HG02588 (cell line): ENCODE data around the gene LRIG1.

Experiments
- ATAC-seq: cut with Tn5 transposase; IDR thresholded peaks from one replicate; pipeline ENCODE4 v1.9.1; 2021; ENCODE audit warnings: mild to moderate bottlenecking, moderate library complexity; ENCODE audit not compliant: unreplicated experiment

LRIG1 gene

DNA sequence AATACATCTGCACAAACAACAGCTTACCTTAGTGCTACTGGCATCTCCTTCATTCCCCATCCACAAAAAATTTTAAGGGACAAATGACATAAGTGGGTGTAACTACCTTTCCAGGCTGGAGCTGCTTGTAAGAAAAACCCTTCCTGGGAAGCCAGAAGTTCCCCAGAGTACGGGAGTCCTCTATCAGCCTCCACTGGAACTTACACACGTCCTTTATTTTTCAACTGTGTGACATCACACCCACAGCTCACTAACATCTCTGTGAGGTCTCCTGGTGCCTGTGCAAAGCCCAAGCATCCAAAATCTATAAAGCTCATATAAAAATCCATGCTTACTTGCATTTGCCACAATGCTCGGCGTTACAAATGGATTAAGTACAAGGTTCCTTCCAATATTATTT lies 27.6 kb downstream of the LRIG1 start:
- no peak for ATAC-seq

DNA sequence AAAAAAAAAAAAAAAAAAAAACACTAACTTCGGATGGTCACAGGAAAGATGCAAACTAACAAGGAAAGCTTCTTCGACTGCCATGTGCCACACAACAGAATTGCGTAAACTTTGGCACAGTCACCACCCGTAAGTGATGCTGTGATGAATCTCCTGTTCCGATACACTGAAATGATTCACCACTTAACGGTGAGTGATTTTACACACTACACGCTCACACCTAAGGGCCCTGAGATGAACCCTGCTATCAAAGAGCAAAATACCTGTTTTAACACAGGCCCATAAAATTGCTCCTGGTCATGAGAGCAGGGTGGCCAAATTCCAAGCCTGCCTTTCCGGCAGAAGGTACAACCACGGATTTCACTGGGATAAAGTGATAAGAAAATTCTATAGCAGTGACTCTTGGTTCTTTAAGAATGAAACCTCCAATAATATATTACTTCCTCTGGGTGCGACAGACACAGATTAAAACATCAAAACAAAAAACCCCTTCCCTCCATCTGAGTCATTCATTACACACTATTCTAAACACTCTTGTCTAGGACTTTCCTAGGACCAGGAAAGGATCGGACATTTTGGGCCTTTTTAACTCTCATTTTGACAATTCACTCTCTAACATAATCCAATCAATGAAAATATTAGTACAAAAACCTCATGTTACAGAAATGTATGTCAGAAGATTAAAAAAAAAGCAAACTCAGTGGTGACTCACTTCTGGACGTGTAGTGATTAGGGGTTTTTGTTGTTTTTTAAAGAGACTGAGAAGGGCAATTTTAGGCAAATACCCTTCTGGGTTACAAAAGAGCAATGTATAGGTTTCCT lies 28.3 kb downstream of the LRIG1 start:
- peak; percentile 68 for ATAC-seq

DNA sequence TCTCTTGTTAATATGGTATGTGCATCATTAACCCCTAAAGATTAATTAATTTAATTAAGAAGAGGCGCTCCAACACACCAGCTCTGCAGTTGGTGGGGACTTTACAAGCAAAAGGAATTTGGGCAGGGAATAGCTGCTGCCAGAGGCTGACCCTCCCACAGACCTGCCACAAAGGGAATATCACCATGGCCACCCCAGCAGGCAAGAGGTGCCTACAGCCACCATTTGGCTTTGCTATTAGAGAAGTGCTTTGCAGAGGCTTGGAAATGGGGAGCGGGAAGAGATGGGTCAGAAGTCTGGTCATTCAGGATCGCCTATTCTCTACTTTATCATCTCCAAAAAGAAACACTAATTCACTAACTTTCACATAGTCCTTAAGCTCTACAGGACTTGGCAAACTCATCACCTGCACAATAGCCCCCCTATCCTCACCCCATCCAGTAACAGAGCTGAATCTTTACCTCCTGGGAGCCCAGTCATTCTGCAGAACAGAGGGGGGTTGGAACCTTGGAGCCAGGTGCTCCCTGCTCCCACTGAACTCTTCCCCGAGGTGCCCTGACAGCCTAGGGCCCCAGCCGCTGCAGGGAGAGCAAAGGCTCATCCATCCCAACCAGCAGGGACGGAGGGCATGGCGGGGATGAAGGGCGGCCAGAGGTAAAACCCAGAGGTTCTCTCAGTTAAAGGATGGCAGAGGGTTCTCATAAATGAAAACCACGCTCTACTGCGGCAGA lies 29.7 kb downstream of the LRIG1 start:
- ATAC-seq: no peak

DNA sequence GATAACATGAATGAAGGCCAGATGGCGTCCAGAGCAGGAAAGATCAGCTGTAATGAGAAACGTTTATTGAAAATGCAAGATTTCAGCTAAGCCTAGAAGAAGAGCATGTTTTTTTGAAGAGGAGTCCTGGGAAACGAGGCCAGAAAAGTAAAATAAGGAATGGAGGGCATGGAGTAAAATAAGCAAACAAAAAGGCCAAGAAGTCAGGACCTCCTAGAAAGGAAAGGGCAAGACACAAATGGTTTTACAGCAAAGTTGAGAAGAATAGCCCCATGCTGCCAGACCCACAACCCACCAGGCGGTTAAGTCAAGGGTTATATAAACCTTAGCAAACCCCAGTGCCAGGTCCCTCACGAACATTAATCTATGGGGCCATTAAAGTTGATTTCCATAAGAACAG lies 30.5 kb downstream of the LRIG1 start:
- ATAC-seq: no peak

DNA sequence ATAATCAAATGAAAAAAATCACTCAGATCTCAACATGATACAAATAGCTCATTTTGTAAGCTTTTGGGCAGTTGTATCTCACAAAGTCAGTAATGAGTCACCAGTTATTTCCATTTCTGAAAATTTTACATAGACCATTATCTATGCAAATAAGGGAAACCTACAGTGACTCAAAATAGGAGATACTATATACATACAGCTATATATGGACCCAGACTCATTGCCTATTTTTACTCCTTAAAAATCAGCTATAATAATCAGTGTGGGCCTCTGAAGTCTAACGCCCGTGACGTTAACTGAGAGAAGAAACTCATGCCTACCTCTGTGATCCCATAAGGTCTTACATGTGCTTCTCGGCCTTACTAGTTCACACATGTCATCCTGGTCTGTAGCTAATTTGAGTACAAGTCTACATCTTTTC lies 31.6 kb downstream of the LRIG1 start:
- ATAC-seq: peak; percentile 60

DNA sequence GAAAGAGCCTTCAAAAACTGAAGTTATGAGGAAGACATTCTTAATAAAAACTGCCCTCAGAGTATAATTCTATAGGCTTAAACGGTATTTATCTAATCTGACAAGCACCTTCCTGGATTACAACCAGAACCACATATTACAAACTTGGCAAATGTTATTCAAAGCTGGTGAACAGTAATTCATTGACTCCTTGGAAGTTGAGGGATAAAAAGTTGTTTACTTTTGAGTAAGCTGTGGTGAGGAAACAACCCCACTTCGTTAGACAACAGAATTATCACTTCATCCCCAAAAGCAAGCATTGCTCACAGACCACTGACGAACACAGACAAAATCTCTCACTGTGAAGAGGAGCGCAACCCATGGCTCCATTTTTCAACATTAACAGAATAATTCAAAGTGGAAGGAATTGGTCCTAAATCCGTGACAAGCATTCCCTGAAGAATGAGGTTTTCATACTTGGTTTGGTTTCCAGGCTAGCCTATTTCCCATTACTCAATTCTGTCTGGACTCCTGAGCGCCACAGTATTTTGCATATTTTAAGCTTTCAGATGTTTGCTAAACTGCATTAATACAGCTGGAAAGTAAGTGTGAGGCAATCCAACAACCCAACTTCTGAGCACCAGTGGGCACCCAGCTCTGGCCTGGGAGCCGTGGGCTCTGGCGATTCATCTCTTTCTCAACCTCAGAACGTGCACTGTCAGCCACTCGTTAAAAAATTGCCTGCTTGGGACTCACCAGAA lies 32.7 kb downstream of the LRIG1 start:
- no peak for ATAC-seq

DNA sequence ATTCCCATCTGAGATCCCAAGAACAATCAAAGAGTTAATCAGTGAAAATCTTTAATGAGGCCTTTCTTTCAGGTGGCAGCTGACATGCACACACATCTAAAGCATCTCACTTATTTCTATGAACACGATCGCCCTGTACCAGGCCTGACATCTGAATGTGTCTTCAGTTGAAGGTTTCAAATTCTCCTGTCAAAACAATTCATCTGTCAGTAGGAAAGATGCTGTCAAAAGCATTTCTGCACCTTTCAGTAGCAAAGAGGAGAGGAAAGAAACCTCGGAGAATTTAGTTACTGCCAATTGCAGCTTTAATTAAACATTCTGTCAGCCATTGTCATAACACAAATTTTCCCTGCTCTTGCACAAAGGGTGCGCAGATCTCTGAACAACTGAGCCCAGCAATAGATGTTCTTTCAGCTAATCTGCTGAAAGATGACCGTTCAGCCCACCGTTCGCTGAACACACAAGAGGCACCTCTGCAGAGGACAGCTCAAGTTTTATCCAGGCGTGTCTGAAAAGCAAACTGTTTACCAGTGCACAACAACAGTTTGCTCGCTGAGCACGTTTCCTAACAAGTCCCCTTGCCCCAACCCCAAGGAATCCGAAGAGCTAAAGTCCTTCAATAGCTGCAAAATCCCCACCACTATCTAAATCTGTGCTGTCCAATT lies 34.1 kb downstream of the LRIG1 start:
- ATAC-seq: no peak

DNA sequence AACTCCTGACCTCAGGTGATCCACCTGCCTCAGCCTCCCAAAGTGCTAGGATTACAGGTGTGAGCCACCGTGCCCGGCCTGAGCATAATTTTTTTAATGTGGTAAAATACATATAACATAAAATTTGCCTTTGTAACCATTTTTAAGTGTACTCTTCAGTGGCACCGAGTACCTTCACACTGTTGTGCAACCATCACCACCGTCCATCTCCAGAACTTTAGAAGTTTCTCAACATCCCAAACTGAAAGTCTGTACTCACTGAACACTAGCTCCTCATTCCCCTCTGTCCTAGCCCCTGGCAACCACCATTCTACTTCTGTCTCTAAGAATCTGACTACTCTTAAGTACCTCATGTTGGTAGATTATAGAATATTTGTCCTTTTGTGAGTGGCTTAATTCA lies 35.2 kb downstream of the LRIG1 start:
- ATAC-seq: no peak

DNA sequence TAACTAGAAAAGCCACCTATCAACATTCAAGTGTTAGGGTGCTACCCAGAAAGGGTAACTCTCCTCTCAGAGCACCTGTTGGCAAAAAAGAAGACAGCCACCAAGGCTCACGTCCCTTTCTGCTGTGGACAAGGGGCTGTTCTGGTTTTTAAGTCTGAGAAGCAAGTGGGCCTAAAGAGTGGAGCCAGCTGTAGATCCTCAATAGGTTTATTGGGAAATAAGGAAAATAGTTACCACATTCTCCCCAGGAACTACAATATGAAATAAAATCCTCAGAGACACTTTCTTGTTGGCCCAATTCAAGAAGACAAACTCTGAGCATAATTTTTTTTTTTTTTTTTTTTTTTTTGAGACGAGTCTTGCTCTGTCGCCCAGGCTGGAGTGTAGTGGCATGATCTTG lies 35.8 kb downstream of the LRIG1 start:
- no peak for ATAC-seq

DNA sequence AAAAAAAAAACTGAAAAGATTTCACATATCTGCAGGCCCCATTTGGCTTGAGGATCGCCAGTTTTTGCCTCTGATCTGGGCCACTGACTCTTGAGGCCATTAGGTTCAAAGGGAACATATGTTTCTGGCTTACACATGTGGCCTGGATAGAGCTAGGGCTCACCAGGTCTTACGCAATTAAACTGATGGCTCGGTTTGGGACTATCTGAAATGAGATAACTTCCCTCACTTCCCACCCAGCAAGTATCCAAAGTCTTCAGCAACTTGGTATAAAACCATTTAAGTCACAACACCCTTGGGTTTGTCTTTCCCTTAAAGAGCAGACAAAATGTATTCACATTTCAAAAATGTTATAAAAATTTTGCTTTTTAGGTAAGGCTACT lies 36.3 kb downstream of the LRIG1 start:
- no peak for ATAC-seq

DNA sequence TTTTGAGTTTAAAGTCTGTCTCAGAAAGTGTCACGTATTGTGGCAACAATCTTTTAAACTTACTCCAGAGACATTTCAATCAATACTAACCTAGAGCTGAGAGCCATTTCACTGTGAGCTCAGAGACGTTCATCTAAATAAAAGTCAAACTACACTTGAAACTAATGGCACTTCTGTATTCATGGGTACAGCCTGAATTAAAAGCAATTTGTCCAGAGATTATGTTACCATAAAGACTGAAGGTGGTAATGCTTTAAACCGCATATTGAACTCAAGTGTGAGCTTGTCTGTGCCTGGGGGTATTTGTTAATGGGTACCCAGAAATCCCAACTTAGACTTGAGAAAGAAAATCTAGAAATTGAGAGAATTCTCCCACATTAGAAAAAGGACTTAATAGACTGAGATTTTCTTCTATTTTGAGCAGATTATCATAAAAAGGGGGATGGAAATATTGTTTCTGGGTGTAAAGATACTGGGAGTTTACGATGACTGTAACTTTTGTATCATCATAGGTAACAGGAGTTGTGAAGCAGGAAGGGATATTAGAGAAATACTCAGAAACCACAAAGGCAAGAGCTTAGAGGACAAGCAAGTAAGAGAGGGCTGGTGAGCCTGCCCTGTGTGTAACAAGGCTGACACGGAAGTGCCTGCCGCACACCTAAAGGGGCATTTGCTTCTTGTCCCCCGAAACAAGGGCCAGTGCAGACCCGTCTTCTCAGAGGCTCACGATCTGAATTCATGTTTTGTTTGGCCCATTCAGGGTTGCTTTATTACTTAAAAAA lies 36.9 kb downstream of the LRIG1 start:
- no peak for ATAC-seq

DNA sequence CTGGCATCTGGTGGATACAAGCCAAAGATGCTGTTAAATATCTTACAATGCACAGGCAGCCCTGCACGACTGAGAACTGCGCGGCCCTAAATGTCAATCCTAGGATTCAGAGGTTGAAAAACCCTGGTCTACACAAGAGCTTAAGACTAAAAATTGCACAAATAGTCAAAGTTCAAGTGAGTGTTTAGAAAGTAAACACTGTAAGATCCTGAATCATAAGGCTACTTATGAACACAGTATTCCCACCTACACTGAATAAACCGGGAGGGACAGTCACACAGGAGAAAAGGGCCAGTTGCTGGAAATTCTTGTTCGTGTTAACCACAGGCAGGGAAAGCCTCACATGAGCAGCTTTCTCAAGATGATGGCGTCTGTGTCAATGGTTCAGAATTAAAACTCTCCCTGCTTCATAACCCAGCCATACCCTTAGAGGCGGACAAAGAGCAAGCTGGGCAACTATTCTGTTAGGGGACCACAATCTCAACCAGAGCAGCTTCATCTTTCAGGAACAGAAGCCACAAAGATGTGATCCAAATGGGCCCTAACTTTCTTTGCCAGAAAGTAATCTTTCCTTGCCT lies 37.7 kb downstream of the LRIG1 start:
- no peak for ATAC-seq

DNA sequence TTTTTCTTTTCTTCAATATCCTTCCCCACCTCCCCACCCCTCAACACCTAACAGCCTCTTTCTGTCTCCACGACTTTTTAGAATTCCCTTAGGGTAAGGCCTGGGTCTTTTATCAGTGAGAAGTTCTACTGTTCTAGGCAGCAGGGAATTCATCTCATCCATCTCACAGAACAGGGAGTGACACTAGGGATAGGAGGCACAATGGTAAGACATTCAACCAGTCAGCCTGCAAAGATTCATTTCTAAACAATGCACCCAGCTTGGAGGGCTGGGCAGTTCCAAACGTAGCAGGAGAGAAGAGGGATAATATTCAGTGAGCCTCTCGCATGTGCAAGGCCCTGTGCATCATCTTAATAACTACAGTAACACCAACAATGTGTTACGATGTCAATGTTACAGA lies 43.6 kb downstream of the LRIG1 start:
- no peak for ATAC-seq

DNA sequence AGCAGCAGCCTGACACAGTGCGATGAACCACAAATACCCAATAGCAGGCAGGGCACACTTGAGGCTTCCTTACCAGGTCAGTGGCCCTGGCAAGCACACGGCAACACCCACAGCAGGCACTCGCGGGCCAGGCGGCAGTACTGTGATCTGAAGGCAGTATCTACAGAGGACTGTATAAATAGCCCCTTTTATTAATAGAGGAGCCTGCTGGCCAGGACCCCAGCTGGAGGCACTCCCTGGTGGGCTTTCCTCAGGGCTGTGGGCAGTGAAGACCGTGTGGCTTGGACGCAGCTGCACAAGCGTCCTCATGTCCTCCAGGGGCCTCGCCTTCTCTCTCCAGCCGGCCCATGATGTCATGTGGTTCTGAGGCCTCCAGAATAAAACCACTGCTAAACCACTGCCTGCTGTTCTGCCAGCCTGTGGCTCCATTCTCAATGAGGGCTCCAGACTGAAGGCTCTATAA lies 44.1 kb downstream of the LRIG1 start:
- no peak for ATAC-seq

DNA sequence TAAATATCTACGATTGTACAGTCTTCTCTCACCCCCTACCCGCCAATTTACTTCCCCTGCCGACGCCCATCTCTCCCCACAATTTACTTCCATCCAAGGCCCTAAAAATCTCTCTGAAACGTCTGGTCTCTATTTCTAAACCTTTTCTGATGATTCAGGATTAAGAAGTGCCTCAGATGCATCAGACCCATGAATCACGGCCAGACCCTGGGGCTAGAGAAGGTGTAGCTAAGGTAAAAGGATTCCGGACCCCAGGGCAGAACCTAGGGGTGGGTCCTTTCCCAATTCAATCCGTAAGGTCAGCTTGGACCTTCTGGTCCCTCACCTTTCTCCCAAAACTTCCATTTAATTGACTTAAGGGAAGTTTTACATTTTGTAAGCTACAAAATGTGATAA lies 46.4 kb downstream of the LRIG1 start:
- ATAC-seq: no peak

DNA sequence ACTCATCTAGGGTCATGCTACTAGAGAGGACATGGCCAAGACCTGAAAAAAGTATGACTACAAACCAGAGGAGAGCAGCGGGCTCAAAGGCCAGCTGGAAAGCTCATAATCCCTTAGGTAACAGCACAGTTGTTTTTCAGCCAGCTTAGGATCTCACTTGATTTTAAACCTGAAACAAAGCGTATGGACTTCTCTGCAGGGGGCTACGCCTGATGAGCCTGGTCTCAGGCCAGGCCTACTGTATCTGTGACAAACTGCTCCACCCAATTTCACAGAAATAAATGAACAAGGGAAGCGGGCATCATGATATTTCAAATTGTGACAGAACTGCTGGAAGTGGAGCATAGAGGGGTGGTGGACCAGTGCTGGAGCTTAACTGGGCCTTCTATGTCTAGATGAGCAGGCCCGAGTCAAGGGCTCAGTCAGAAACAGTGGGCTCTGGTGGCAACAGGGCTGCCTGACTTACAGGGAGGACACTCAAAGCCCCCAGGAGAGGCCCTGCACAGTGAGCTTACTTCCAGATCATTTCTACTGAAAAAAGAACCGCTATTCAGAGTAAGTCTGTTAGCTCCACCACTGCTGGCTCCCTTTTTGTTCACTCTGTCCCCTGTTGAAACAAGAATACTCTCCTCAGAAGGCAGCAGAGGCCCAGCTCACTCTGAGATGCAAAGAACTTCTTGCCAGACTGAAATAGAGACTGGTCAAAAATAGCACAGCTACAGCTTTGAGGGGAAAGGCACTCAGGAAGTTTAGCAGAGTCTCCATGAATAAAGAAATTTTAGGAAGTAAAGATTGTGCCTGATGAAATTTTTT lies 47.0 kb downstream of the LRIG1 start:
- ATAC-seq: no peak

DNA sequence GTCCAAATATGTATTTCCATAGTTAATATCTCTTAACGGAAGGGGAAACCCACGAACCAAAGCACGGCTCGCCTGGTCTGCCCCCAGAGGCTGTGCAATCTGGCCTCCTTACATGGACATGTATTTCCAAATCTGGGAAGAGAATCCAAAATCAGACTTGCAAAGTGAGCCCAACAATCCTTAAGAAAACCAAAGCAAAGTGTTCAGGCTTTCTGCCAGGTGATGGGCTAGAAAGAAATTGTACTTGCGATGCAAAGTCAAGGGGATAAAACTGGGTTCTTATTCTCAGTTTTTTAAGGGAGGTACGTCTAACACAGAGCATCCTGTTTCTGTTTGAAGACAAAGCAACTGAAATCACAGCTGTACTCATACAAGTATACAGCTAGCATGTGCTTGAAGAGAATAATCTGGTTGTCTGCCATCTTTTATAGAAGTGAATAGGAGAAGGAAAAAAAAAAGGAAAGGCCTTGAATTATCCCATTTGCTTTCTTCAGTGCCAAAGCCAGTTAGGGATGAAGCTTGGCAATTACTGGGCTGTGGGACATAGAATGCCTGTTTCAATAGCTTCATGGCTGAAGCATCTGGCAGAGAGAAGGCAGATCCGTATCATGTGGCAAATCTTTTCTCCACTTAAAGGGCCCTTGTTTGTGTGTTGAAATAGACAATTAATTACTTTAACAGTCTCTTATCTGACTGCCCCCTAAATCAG lies 48.4 kb downstream of the LRIG1 start:
- ATAC-seq: no peak

DNA sequence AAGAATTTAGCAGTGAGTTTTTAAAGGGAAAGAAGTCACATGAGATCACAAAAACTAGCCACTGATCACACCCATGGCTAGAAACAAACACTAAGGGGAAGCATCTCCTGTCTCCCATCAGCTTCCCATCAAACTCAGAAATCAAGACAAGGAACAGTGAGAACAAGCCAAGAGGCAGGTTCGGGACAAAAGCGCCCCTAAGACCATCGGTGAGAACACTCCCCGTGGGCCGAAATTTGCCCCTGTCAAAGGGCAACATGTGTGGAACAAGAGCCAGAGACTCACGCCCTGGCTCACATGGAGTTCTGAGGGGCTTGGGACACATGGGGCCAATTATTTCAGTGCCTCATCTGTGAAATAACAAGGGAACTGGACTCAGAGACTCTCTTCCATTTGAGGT lies 49.1 kb downstream of the LRIG1 start:
- no peak for ATAC-seq
